ENCODE measurements around the gene KCNB1.

DNA sequence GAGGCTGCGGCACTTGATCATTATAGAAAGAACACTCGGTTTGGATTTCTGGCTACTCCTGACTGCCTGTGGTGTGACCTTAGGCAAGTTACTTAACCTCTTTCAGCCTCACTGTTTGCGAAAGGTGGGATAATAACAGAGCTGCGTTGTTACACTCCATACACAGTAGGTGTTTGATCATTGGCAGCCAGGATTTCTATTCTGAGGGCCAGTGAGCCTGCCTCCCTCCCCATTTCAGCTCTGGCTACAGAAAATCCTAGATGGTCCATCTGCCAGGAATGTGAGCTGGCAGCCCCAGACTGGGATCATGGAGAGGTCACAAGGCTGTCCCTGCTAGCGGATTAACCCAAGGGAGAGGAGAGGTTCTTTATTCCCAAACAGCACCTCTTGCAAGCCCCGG, 2.7 kb downstream of the KCNB1 start:
- TF ChIP-seq, protein P1, sequence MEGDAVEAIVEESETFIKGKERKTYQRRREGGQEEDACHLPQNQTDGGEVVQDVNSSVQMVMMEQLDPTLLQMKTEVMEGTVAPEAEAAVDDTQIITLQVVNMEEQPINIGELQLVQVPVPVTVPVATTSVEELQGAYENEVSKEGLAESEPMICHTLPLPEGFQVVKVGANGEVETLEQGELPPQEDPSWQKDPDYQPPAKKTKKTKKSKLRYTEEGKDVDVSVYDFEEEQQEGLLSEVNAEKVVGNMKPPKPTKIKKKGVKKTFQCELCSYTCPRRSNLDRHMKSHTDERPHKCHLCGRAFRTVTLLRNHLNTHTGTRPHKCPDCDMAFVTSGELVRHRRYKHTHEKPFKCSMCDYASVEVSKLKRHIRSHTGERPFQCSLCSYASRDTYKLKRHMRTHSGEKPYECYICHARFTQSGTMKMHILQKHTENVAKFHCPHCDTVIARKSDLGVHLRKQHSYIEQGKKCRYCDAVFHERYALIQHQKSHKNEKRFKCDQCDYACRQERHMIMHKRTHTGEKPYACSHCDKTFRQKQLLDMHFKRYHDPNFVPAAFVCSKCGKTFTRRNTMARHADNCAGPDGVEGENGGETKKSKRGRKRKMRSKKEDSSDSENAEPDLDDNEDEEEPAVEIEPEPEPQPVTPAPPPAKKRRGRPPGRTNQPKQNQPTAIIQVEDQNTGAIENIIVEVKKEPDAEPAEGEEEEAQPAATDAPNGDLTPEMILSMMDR (conservative IDR thresholded peaks at IDR 0.05; ENCODE audit: low read length): no peak
- no peak for TF ChIP-seq EZH2phosphoT487 (IDR thresholded peaks at IDR 0.05; ENCODE audit: borderline replicate concordance)

All from Loucy (cell line).